ENCODE data around the gene BACE1.

BACE1 gene

GRCh38 chr11:117309310-117309709, 6.7 kb downstream of the BACE1 start:
- no peak for DNase-seq (ENCODE audit: low spot score)

DNA sequence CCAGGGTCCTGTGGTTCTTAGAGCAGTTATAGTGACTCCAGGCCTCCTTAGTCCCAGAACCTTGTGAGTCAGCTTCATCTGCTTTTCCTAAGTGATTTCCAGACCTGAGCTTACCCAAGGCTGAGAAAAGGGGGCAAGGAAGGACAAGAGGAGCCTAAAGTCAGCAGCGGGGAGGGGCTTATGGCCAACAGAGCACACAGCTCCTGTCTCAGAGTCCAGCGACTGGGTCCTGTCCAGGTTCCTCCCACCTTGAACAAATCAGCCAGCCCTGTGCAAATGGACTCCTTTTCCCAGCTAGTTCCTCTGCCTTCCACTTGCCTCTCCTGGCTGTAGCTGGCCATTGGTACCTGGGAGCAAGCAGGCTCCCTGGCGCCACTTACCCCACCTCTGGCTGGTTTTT, 10.9 kb downstream of the BACE1 start:
- no peak for DNase-seq (ENCODE audit: low spot score)

GRCh38 chr11:117303646-117304315, 12.3 kb downstream of the BACE1 start:
- no peak for DNase-seq (ENCODE audit: low spot score)

GRCh38 chr11:117303101-117303500, 13.0 kb downstream of the BACE1 start:
- DNase-seq (ENCODE audit: low spot score): no peak

DNA sequence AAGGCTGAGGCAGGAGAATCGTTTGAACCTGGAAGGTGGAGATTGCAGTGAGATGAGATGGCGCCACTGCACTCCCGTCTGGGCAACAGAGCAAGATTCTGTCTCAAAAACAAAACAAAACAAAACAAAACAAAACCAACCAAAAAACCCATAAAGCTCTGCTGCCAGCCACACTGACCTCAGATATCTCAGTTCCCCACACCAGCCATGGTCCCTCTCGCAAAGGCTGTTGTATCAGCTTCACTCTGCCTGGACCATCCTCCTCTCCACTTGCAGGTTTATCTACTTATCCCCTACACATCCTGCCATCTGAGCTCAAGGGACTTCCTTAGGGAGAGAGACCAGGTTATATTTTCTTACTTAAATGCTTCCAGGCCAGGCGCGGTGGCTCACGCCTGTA, 13.8 kb downstream of the BACE1 start:
- DNase-seq (ENCODE audit: low spot score): no peak

DNA sequence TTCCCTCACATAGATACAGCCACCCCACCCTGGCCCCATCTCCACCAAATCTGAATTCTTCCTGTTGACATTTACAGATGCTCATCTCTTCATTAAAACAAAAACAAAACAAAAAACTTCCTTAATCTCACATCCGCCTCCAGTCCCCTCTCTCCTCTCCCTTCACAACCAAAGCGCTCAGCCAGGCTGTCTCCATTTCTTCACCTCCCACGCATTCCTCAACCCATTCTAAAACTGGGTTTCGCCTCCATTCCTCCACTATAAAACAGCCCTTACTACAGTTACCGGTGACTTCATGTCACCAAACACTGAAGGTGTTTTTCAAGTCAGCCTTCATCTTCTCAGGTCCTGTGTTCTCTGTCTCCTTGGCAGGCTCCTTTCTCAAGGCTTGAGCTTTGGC, 15.3 kb downstream of the BACE1 start:
- no peak for DNase-seq (ENCODE audit: low spot score)

- no peak for DNase-seq (ENCODE audit: low spot score)
Observed at GRCh38 chr11:117300283-117300663, 15.8 kb downstream of the BACE1 start.

DNA sequence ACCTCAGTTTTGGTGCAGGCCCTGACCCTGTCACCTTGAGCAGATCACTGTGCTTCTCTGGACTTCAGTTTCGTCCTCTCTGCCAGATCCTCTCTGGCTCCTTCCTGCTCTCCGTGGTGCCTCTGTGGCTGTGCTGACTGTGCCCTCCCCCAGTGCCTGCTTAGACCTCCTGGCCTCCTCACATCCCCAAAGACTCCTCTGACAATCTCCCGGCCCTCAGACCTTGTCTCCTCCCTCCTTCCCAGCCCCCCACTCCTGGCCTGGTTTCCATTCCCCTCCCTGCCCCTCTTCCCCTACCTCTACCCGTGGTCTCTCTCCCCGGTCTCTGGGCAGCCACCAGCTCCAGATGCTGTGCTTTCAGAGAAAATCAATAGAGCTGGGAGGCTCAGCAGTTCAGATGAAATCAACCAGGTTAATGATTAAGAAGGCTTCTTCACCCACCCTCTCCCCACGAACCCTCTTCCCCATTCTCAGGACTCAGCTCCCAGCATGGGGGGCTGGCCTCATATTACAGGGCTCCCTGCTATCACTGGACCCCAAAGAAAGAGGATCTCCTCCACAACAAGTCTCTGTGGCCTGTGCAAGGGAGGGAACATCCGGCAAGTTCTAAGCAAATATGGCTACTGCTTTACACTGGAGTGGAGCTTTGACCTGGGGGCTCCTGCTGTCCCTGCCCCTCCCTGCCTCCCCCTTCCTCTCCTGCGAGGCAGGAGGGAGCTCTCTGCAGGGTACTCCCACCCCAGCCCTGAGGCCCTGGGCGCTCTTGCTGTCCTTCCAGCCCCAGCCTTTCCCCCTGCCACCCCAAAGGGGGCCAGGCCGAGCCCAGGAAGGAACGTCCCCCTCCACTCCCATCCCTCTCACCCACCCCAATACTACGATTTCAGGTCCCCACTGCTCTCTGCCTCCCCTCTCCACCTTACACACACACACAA, 16.4 kb downstream of the BACE1 start:
- no peak for DNase-seq (ENCODE audit: low spot score)

GRCh38 chr11:117298195-117298594, 17.9 kb downstream of the BACE1 start:
- DNase-seq (ENCODE audit: low spot score): no peak

GRCh38 chr11:117296881-117297280, 19.2 kb downstream of the BACE1 start:
- DNase-seq (ENCODE audit: low spot score): no peak

DNA sequence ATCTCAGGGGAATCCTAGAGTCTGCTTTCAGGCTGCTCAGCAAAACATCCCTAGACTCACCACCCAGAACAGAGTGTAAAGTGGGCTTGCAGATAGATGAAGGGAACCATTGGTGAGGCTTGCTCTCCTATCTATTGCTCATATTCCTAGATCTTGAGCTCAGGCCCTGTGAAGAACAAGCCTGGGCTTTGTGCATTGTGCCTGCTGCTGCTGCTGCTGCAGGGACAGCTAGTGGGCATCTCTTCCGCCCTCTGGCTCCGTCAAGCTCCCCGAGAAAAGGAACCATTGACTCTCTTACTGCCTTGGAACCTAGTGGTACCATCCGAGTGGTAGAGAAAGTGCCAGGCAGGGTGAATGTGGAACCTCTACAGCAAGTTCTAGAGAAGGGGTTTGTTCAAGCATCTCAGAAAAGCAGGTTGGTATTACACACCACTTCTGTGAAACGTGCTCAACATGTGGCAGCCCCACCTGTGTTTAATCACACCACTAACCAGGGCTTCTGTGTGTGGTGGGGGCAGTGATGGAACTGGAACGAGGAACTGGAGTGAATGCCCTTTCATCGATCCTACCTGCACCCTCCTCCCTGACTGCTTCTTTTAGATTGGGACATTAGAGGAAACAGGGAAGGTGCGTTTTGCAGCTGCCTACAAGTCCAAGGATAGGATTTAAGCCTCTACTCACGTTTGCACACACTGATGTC, 20.5 kb downstream of the BACE1 start:
- no peak for DNase-seq (ENCODE audit: low spot score)

DNA sequence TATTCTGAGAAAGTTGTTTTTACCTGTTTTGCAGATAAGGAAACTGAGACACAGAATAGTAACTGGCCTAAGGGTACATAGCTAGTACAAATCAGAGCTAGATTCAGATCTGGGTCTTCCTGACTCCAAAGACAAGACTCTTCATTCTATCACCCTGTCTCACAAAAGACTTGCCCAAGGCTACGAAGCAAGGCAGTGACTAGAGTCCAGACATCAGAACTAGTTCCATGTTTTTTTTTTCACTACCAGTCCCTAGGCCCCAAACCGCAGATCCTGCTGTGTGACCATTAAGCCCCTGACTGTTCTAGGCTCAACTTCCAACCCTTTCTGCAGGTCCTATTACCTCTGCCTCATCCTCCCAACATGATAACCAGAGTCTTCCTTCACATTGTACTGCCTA, 23.4 kb downstream of the BACE1 start:
- DNase-seq (ENCODE audit: low spot score): no peak

DNA sequence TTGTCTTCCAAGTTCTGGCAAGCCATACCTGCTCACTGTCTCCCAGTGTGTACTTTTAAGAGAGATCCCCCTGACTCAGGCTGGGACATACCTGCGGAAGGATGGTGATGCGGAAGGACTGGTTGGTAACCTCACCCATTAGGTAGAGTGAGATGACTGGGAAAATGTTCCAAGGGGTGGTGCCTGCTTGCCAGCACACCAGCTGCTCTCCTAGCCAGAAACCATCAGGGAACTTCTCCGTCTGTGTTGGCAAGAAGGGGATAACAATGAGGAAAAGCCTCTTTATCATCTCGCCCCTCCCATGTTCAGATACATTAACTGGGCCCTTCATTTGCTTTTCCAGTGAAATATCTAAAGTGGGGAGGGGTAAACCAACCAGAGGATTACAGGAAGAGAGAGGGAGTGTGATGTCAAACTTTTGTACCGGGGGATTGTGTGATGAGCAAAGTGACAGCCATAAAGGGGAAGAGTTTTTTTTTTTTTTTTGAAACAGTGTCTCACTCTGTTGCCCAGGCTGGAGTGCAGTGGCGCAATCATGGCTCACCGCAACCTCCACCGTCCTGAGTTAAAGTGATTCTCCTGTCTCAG, 25.2 kb downstream of the BACE1 start, which contains the start of gene BACE1-AS:
TSS of gene BACE1-AS (plus strand) at position 538 of the 588 bp plus-strand sequence.
- DNase-seq (ENCODE audit: low spot score): no peak

- no peak for DNase-seq (ENCODE audit: low spot score)
Observed at GRCh38 chr11:117289795-117290194, 26.3 kb downstream of the BACE1 start.

DNA sequence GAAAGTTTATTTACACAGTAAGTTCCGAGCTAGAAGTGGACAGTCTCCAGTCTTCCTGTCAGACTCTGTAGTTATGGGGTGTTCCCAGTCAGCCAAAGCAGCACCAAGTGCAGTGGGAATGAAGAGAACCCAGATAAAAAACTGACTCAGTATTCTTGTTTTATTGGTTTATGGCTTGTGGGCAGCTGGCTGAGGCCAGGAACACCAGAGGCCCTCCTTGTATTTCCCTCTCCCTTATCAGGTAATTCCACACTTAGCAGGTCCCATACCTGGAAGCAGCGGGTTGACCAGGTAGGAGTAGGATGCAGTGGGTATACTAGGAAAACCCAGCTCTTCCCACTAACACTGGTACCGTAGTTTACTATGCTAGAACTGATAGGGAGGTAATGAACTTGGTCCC, 28.4 kb downstream of the BACE1 start:
- no peak for DNase-seq (ENCODE audit: low spot score)

- no peak for DNase-seq (ENCODE audit: low spot score)
Observed at GRCh38 chr11:117286588-117286987, 29.5 kb downstream of the BACE1 start.

DNA sequence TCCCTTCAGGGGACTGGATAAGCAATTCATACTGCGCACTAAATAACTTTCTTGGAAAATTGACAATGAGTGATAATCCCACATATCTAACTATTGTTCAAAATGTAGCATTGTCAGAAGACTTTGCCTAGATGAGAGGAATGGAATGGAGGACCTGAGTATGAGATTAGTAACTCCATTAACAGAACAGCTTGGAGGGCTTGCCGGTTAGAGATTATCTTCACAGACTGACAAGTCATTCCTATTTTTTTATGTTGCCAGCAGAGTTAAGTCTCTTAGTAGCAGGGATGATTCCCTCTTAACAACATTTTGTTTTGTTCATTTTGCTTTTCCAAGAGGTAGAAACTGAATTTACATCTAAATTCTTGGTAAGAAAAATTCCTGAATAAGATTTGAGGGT, 32.0 kb downstream of the BACE1 start:
- DNase-seq (ENCODE audit: low spot score): no peak

GRCh38 chr11:117282956-117283355, 33.1 kb downstream of the BACE1 start:
- DNase-seq (ENCODE audit: low spot score): no peak

DNA sequence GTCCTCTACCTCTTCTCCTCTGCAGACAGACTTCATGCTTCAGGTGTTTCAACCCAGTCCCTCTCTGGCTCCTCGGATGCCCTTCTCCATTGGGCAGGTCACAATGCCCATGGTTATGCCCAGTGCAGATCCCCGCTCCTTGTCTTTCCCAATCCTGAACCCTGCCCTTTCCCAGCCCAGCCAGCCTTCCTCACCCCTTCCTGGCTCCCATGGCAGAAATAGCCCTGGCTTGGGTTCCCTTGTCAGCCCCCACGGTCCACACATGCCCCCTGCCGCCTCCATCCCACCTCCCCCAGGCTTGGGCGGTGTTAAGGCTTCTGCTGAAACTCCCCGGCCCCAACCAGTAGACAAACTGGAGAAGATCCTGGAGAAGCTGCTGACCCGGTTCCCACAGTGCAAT, 34.2 kb downstream of the BACE1 start:
- DNase-seq (ENCODE audit: low spot score): no peak

DNA sequence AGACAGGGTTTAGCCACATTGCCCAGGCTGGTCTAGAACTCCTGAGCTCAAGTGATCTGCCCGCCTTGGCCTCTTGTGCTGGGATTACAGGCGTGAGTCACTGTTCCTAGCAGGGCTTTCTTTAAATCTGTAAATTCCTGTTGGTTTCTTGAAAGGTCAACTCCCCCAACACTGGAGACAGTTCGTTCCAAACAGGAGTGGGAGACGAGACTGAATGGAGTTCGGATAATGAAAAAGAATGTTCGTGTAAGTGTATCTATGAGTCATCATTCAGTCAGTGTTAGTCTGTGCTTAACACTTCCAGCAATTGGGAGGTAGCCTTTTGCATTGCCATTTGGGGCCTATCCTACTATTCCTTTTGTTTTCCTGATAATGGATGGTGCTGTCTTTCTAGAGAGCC, 34.9 kb downstream of the BACE1 start:
- peak; percentile 93 for DNase-seq (ENCODE audit: low spot score)

DNA sequence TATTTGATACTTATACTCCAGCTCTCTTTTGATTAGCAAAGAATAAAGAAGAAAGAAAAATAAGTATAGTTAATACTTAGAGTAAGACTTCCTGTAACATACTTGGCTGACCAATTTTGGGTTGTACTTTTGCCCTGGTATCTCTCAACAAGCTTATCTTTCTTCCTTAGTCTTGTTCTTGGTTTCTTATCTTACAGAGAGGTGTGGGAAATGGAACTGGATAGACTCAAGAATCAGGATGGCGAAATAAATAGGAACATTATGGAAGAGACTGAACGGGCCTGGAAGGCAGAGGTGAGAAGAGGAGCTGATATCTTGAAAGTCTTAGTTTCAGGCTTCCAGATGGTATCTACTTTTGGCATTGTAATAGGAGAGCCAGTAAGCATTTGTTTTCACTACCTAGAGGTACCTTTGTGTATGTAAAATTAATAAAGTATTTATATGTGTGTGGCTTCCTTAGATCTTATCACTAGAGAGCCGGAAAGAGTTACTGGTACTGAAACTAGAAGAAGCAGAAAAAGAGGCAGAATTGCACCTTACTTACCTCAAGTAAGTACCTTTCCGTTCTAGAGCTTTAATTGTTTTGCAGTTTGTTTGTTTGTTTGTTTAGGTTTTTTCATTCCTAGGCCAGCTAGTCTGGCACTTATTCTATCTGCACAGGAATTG, 36.2 kb downstream of the BACE1 start:
- no peak for DNase-seq (ENCODE audit: low spot score)

- DNase-seq (ENCODE audit: low spot score): no peak
Observed at GRCh38 chr11:117278347-117278746, 37.7 kb downstream of the BACE1 start.
